ENCODE measurements around the gene OASL.
"Not testable (repeated sequence)": the region's sequence is repeated elsewhere in the genome, so short reads cannot be mapped to it uniquely, and the experiment has no call there.

Gene OASL

DNA sequence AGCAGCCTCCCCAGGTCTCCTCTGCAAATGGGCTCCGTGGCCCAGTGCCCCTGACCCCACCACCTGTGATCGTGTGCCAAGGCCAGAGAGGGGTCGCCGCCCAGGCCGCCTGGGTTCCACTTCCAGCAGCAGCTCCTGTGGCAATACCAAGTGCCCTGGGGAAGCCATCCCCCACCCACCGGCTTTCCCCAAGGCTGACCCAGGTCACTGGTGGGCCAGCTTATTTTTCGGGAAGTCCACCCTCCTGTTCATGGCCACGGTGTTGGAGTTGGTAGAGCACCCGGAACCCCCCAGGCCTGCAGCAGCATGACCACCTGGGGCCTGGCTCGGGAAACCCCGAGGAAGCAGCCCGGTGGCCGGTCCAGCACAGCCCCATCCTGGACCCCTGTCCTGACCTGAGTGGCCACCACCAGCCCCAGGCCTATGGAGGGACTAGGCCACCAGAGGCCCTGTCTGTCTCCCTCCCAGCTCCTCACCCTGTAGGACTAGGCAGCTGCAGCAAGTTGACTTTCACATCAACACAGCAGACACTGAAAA, 40.8 kb upstream of the OASL start:
- Histone ChIP-seq H3K27ac (no peak overlapping the region), H3K36me3 (ENCODE audit: insufficient read depth, low read length) (no peaks in the 10 kb centered on the region), H3K4me3 (no peak overlapping the region), H3K9me3 (ENCODE audit: low read depth, low read length) (no peaks in the 10 kb centered on the region), H3K9ac (ENCODE audit: insufficient read length) (no peak overlapping the region)
- TF ChIP-seq EZH2 (IDR thresholded peaks at IDR 0.05) (no peak), POLR2AphosphoS5 (IDR thresholded peaks at IDR 0.05; ENCODE audit: borderline replicate concordance, low read depth, low read length) (no peak), FOXP2 (optimal IDR thresholded peaks at IDR 0.05; ENCODE audit: control extremely low read depth, extremely low read length, insufficient read depth) (no peak)
- no peak for DNase-seq (ENCODE audit: low read depth, low spot score)

DNA sequence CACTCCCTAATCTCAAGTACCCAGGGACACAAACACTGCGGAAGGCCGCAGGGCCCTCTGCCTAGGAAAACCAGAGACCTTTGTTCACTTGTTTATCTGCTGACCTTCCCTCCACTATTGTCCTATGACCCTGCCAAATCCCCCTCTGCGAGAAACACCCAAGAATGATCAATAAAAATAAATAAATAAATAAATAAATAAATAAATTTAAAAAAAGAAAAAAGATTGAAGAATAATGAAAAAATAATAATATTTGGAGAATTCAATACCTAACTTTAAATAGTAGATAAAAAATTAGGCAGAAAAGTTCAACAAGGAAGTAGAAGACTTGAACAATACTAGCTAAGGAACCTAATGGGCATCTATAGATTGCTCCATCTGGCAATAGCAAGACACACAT, 38.4 kb upstream of the OASL start:
- not testable (repeated sequence) for DNase-seq (ENCODE audit: low read depth, low spot score); H3K9ac ChIP-seq (ENCODE audit: insufficient read length); H3K9me3 ChIP-seq (ENCODE audit: low read depth, low read length); H3K4me3 ChIP-seq; H3K27ac ChIP-seq; H3K36me3 ChIP-seq (ENCODE audit: insufficient read depth, low read length)

DNA sequence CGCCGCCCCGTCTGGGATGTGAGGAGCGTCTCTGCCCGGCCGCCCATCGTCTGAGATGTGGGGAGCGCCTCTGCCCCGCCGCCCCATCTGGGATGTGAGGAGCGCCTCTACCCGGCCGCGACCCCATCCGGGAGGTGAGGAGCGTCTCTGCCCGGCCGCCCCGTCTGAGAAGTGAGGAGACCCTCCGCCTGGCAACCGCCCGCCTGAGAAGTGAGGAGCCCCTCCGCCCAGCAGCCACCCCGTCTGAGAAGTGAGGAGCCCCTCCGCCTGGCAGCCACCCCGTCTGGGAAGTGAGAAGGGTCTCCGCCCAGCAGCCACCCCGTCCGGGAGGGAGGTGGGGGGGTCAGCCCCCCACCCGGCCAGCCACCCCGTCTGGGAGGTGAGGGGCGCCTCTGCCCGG, 36.9 kb upstream of the OASL start:
- not testable (repeated sequence) for H3K36me3 ChIP-seq (ENCODE audit: insufficient read depth, low read length)

DNA sequence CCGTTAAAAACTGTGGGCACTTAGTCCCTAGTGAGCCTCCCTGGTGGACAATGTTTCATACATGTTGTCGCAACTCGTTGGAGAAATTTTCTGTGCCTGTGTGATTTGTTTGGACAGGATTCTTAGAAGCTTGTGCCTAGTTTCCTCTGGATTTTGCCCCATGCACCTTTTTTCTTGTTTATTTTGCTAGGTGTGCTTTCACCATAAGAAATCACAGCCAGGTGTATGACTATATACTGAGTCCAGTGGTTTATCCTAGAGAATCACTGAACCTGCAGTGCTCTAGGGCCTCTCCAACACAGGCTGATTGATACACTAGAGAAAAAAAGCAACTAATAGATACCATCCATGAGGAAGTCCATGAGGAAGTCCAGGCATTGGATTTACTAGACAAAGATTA, 33.1 kb upstream of the OASL start:
- DNase-seq (ENCODE audit: low read depth, low spot score) = no peak
- TF ChIP-seq EZH2 (IDR thresholded peaks at IDR 0.05) = no peak
- no peak for TF ChIP-seq POLR2AphosphoS5 (IDR thresholded peaks at IDR 0.05; ENCODE audit: borderline replicate concordance, low read depth, low read length)
- TF ChIP-seq FOXP2 (optimal IDR thresholded peaks at IDR 0.05; ENCODE audit: control extremely low read depth, extremely low read length, insufficient read depth) = no peak
- H3K9me3 ChIP-seq (ENCODE audit: low read depth, low read length) = no peaks in the 10 kb centered on the region

More for the DNA sequence above, 36.9 kb upstream of the OASL start:
- DNase-seq (ENCODE audit: low read depth, low spot score); H3K27ac ChIP-seq; H3K9ac ChIP-seq (ENCODE audit: insufficient read length); H3K9me3 ChIP-seq (ENCODE audit: low read depth, low read length); H3K4me3 ChIP-seq: not testable (repeated sequence)

DNA sequence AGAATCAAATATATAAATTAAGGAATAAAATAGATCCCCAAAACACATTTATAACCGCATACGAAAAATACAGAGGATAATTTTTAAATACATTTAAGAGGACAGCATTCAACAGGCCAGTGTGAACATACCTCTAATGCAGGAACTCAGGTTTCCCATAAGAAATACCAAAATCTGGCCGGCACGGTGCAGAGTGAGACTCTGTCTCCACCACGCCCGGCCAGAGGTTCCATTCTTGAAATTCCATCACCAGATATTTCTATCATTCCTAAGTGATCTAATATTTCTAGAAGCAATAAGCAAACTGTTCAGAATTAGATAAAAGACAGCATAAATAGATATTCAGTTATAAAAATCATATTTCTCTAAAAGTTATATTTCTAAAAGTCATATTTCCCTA, 30.2 kb upstream of the OASL start:
- no peak overlapping the region for H3K9ac ChIP-seq (ENCODE audit: insufficient read length)

More for the DNA sequence above, 33.1 kb upstream of the OASL start:
- no peak overlapping the region for H3K4me3 ChIP-seq
- no peak overlapping the region for H3K27ac ChIP-seq
- no peaks in the 10 kb centered on the region for H3K36me3 ChIP-seq (ENCODE audit: insufficient read depth, low read length)
- no peak overlapping the region for H3K9ac ChIP-seq (ENCODE audit: insufficient read length)

DNA sequence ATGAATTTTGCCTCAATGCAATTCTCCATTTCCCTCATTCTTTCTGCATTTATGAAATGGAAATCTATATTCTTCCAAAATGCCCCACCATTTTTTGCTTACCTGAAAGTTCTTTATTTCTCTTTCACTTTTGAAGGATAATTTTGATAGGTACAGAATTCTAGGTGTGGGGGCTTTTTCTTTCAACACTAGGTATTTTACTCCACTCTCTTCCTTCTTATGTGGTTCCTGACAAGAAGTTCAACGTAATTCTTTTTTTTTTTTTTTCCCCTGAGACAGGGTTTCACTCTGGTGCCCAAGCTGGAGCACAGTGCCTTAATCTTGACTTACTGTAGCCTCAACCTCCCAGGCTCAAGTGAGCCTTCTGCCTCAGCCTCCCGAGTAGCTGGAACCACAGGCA, 26.3 kb upstream of the OASL start:
- Histone ChIP-seq H3K36me3 (ENCODE audit: insufficient read depth, low read length) (no peaks in the 10 kb centered on the region), H3K9me3 (ENCODE audit: low read depth, low read length) (no peaks in the 10 kb centered on the region), H3K27ac (no peak overlapping the region), H3K4me3 (no peak overlapping the region), H3K9ac (ENCODE audit: insufficient read length) (no peak overlapping the region)
- DNase-seq (ENCODE audit: low read depth, low spot score) = no peak
- no peak for TF ChIP-seq POLR2AphosphoS5 (IDR thresholded peaks at IDR 0.05; ENCODE audit: borderline replicate concordance, low read depth, low read length)
- no peak for TF ChIP-seq FOXP2 (optimal IDR thresholded peaks at IDR 0.05; ENCODE audit: control extremely low read depth, extremely low read length, insufficient read depth)
- no peak for TF ChIP-seq EZH2 (IDR thresholded peaks at IDR 0.05)

More for the DNA sequence above, 30.2 kb upstream of the OASL start:
- Histone ChIP-seq H3K36me3 (ENCODE audit: insufficient read depth, low read length) (no peaks in the 10 kb centered on the region), H3K4me3 (no peak overlapping the region), H3K9me3 (ENCODE audit: low read depth, low read length) (no peaks in the 10 kb centered on the region), H3K27ac (no peak overlapping the region)
- TF ChIP-seq EZH2 (IDR thresholded peaks at IDR 0.05) (no peak), POLR2AphosphoS5 (IDR thresholded peaks at IDR 0.05; ENCODE audit: borderline replicate concordance, low read depth, low read length) (no peak), FOXP2 (optimal IDR thresholded peaks at IDR 0.05; ENCODE audit: control extremely low read depth, extremely low read length, insufficient read depth) (no peak)
- no peak for DNase-seq (ENCODE audit: low read depth, low spot score)

DNA sequence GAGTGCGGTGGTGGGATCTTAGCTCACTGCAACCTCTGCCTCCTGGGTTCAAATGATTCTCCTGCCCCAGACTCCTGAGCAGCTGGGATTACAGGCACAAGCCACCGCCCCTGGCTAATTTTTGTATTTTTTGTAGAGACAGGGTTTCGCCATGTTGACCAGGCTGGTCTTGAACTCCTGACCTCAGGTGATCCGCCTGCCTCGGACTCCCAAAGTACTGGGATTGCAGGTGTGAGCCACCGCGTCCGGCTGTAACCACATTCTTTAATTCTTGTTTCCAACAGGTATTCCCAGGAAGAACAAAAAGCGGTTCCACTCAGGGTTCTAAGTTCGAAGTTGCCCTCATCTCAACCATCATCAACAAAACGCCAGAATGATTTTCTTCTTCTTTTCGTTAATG, 25.5 kb upstream of the OASL start:
- H3K4me3 ChIP-seq; H3K9ac ChIP-seq (ENCODE audit: insufficient read length); H3K9me3 ChIP-seq (ENCODE audit: low read depth, low read length); H3K36me3 ChIP-seq (ENCODE audit: insufficient read depth, low read length); DNase-seq (ENCODE audit: low read depth, low spot score); H3K27ac ChIP-seq: not testable (repeated sequence)

DNA sequence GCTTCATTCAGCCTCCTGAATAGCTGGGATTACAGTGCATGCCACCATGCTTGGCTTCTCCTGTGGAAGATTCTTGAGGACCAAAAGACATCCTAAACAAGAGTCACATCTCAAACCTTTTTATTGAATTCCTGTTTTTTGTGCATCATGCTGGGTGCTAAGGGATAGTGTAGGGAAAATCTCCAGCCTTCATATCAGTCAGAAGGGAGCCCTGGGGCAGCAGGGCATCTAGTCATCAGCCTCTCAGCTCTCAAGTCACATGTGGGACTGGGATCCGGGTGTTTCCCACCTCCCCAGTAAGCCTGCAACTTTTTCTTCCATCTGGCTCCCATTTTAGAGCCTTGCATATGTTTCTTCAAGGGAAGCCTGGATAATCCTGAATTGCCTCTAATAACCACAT, 25.1 kb upstream of the OASL start:
- TF ChIP-seq POLR2AphosphoS5 (IDR thresholded peaks at IDR 0.05; ENCODE audit: borderline replicate concordance, low read depth, low read length) = no peak
- no peak for TF ChIP-seq EZH2 (IDR thresholded peaks at IDR 0.05)
- TF ChIP-seq FOXP2 (optimal IDR thresholded peaks at IDR 0.05; ENCODE audit: control extremely low read depth, extremely low read length, insufficient read depth) = no peak

DNA sequence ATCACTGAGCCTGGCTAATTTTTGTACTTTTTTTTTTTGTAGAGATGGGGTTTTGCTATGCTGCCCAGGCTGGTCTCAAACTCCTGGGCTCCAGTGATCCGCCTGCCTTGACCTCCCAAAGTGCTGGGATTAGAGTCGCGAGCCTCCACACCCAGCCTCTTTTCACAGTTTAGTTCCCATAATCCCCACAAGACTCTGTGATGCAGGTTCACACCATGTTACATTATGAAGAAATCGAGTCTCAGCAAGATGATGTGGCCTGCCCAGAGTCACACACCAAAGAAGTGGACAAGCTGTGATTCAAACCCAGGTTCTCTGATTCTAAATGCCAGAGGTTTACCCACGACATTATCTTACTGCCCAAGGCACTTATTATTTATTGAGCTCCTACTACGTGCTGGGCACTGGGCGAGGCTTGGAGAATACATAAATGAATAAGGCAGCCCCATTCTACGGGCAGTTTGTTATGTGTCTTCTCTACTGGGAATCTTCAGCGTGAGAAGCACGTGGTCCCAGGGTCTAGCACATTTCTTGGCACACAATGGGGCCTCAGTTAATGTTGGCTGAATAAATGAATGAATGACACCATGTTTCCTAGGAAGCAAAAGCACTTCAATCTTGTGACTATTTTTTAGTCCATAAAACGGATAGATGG, 23.5 kb upstream of the OASL start:
- no peak for DNase-seq (ENCODE audit: low read depth, low spot score)
- H3K4me3 ChIP-seq = no peak overlapping the region
- no peak overlapping the region for H3K27ac ChIP-seq
- H3K9ac ChIP-seq (ENCODE audit: insufficient read length) = no peak overlapping the region
- H3K9me3 ChIP-seq (ENCODE audit: low read depth, low read length) = no peaks in the 10 kb centered on the region
- no peak for TF ChIP-seq POLR2AphosphoS5 (IDR thresholded peaks at IDR 0.05; ENCODE audit: borderline replicate concordance, low read depth, low read length)
- no peak for TF ChIP-seq FOXP2 (optimal IDR thresholded peaks at IDR 0.05; ENCODE audit: control extremely low read depth, extremely low read length, insufficient read depth)
- no peak for TF ChIP-seq EZH2 (IDR thresholded peaks at IDR 0.05)
- H3K36me3 ChIP-seq (ENCODE audit: insufficient read depth, low read length) = no peaks in the 10 kb centered on the region

More for the DNA sequence above, 25.1 kb upstream of the OASL start:
- no peak overlapping the region for H3K9ac ChIP-seq (ENCODE audit: insufficient read length)
- H3K36me3 ChIP-seq (ENCODE audit: insufficient read depth, low read length) = no peaks in the 10 kb centered on the region
- H3K9me3 ChIP-seq (ENCODE audit: low read depth, low read length) = no peaks in the 10 kb centered on the region
- DNase-seq (ENCODE audit: low read depth, low spot score) = no peak
- no peak overlapping the region for H3K27ac ChIP-seq
- H3K4me3 ChIP-seq = no peak overlapping the region
